Activated T-cell treated with anti-CD3 and anti-CD28 coated beads for 24 hours (primary cell): ENCODE data around the gene ABCG4.
"Not testable (repeated sequence)": the region's sequence is repeated elsewhere in the genome, so short reads cannot be mapped to it uniquely, and the experiment has no call there.

Source experiments
- DNase-seq: peaks from one replicate; pipeline ENCODE4 v3.0.0-alpha.2; 2020; ENCODE audit warnings: low read depth

Gene ABCG4

DNA sequence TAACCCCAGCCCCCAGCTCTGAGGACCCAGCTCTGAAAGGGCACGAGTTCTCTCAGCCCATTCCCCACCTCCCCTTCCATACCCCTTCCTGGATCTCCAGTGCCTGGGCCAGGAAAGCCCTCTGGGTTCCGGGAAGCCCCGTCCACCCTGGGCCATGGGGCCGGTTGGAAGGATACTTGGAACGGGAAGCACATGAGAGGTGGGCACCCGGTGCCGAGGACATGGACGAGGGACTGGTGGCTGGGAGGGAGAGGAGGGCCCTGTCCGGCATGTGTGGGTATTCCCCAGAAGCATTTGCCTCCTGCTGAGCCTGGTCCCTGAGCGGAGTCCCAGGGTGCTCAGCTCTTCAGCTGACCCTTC is 32.6 kb upstream of the ABCG4 start:
- no peak for DNase-seq

GRCh38 chr11:119116601-119117000 is 32.3 kb upstream of the ABCG4 start:
- no peak for DNase-seq

- DNase-seq = no peak
Observed at GRCh38 chr11:119117004-119117706, 31.7 kb upstream of the ABCG4 start.

DNA sequence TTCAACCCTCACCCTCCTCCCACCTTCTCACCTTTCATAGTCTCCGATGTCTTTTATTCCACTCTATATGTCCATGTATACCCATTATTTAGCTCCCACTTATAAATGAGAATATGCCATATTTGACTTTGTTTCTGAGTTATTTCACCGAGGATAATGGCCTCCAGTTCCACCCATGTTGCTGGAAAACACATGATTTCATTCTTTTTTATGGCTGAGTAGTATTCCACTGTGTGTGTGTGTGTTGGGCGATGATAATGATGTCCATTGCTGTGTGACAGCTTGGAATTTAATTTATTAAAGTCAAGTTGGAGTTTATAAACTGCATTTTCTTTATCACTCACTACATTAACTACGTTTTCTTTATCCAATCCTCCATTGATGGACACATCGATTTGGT is 30.6 kb upstream of the ABCG4 start:
- DNase-seq = no peak

GRCh38 chr11:119118946-119119345 is 29.9 kb upstream of the ABCG4 start:
- DNase-seq = no peak

GRCh38 chr11:119120639-119121007 is 28.2 kb upstream of the ABCG4 start:
- DNase-seq = no peak

DNA sequence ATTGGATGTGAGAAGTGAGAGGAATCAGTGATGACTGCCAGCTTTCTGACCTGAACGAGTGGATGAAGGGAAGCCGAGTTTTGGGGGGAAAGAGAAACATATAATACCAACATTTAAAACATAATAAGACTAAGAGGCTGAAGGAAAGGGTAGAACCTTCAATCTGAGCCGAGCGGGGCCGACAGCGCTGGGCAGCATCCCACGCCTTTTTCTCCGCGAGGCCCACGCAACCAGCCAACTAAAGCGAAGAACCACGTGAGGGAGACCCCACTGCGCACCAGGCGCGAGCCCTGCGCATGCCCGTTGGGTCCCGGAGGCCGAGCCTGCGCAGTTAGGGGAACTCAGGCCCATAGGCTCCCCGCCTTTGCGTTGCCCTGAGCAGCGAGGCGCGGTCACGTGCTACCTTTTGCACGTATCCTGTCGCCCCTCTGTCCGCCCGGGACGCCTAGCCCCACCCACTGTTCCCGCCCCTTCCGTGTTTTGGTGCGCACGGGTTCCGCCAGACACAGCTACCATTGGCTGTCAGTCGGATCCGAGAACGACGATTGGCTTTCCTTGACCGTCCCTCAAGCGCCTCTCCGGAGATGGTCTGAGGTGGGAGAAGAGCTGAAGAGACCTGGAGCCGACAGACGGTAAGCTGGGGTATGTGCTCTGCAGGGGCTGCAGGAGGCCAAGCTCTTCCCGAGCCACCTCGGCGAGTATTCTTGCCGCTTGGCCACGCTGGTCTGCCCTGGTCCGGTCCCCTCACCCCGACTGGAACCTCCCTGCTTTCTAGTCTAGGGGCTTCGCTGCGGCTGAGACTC is 27.6 kb upstream of the ABCG4 start, which contains the start of gene HINFP:
HINFP (plus strand) TSS at position 573 of the 803 bp plus-strand sequence. CDS start 5,365 bp downstream, outside the sequence.
- DNase-seq = peak; percentile 100

DNA sequence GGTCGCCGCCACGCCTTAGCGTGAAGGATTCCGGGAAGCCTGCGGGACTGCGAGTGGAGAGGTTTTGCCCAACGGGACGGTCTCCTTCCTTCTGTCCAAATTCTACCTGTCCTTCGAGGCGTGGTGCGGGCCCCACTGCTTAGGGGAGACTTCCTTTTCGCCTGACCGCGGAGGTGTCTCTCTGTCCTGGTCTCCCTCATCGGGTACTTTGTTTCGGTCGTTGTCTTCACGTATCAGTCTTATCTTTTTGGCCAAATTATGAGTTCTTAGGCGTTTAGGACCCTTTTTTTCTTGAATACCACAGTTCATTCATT is 27.1 kb upstream of the ABCG4 start:
- DNase-seq = no peak

DNA sequence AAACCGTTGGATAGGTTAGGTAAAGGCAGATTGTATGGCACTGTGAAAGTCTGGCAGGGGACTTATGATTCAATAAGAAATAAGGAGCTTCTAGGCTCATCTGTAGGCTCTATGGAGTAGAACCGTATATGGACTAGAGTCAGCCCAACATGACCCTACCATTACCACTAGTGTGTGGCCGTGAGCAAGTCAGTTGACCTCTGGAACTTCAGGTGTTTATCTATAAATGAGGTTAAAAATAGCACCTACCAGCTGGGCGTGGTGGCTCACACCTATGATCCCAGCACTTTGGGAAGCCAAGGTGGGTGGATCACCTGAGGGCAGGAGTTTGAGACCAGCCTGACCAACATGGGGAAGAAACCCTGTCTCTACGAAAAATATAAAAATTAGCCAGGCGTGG is 23.0 kb upstream of the ABCG4 start:
- DNase-seq = no peak

- no peak for DNase-seq
Observed at GRCh38 chr11:119126675-119127268, 22.1 kb upstream of the ABCG4 start.

- DNase-seq = no peak
Observed at GRCh38 chr11:119130662-119131061, 18.2 kb upstream of the ABCG4 start.

- no peak for DNase-seq
Observed at GRCh38 chr11:119134389-119134978, 14.4 kb upstream of the ABCG4 start.

DNA sequence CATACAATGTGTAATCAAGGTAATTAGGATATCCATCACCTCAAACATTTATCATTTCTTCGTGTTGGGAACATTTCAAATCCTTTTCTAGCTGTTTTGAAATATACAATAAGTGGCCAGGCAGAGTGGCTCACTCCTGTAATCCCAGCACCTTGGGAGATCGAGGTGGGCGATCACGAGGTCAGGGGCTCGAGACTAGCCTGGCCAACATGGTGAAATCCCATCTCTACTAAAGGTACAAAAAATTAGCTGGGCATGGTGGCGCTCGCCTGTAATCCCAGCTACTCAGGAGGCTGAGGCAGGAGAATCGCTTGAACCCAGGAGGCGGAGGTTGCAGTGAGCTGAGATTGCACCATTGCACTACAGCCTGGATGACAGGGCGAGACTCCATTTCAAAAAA is 9.6 kb upstream of the ABCG4 start:
- DNase-seq = not testable (repeated sequence)

DNA sequence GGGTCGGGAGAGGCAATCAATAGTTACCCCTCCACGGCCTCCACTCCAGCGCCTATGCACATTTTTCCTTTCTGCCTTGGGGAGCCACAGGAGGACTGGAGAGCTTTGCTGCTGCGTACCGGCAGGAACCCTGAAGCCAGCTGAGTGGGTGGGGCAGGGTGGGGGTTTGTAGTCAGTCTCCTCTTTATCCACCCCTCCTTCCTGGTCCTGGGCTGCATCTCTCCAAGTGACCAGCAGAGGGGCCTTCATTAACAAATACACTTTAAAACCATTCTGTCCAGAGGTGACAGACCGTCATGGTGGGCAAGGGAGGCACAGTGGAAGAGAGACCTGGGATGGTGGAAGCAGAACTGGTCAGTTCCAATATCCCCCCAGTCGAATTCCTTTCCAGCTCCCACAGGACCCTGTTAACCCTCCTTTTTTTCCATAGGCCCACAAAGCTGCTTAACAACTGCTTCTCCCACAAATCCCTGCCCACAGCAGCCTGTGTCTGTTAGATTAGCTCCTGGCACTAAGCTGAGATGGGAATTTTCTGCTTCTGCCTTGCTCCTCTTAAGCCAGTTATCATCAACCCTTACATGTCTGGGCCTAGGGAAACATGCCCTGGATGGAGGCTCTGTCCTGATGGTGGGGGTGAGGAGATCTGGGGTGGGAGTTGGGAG is 3.9 kb upstream of the ABCG4 start:
- DNase-seq = no peak

GRCh38 chr11:119145551-119145950 is 3.3 kb upstream of the ABCG4 start:
- no peak for DNase-seq

DNA sequence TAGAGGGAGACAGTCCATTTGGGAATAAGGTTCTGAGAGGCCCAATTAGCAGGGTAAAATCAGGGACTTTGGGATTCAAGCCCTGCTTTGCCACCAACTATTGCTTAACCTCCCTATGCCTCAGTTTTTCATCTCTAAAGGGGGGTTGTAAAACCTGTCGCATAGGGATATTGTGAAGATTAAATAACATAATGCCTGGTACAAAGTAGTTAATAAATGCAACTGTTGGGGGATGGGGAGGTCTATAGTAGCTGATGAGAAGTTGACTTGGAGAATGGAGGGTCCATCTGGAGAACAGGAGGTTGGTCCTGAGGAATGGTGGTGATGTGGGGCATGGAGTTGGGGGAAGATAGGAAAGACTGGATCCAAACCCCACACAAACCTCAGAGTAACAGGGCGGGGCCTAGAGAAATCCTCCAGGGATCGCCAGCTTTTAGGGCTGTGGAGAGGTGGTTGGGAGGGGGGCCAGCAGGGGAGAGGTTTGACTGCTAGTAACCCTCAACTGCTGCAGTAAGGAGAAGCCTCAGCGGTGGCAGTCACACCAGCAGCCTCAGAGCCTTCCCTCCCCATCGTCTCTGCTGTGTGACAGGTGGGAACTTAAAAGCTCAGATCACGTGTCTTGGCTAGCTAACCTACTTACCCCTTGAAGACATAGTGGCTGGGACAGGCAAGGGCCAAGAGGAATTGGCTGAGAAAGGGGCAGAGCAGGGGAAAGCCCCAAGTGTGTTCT is 1.1 kb upstream of the ABCG4 start:
- DNase-seq = no peak

DNA sequence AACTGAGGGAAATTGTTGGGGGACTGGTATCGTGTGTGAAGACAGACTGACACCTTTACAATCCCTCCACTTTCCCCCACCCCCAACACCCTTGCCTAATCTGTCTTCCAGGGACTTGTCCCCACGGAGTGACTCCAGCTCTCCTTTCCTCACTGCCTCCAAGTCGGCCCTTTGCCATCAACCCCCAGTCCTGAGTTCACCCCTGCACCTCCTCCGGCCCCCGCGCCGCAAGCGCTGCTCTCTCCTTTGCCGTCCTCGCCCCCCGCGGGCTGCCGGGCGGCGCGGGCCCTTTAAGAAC is 183 bp upstream of the ABCG4 start:
- no peak for DNase-seq

DNA sequence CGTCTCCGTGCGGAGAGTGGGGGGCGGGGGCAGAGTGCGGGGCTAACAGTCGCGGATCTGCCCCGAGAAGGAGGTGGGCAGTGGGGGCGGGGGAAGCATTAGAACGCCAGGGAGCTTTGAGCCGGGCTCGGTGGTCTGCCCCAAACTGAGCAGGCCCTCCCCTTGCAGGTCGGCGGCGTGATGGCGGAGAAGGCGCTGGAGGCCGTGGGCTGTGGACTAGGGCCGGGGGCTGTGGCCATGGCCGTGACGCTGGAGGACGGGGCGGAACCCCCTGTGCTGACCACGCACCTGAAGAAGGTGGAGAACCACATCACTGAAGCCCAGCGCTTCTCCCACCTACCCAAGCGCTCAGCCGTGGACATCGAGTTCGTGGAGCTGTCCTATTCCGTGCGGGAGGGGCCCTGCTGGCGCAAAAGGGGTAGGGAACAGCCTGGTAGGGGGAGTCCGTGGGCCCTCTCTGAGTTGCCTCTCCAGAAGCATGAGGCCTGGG is 979 bp downstream of the ABCG4 start:
- DNase-seq = no peak

- DNase-seq = no peak
Observed at GRCh38 chr11:119152043-119152442, 3.2 kb downstream of the ABCG4 start.

GRCh38 chr11:119152604-119153003 is 3.8 kb downstream of the ABCG4 start:
- DNase-seq = no peak

DNA sequence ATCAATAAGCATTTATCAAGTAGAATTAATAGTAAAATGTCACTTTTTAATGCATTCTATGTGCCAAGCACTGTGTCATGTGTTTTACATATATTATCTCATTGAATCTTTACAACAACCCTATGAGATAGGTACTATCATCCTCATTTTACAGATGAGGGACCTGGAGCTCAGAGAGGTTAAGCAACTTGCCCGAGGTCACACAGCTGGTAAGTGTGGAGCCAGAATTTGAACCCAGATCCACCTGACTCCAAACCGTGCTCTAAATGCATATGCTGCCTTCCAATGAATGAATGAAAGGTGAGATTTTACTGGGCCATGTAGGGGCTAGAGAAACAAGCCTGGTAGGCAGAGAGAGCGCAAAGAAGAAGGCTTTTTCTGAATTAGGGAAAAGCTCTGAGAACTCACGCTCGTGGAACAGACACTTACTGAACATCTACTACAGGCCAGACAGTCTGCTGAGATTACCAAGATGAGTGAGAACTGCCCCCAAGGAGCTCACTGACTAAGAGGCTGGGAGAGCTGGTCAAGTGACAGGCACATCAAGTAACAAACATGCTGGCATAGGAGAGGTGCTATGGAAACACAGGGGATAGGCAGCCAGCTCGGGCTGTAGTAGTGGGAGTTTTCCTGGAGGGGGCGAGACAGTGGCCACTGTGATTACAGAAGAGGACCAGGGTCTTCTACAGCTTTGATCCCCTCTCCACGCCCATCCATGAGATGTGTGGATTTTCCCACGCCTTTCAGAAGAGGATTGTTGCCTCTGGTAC is 4.4 kb downstream of the ABCG4 start:
- DNase-seq = no peak
